Right lobe of liver (tissue), 4 donors: ENCODE results near the gene RPS6KA2.

Source experiments
- POLR2A ChIP-seq: fragments of 450-650 bp; IDR thresholded peaks from one replicate; pipeline ENCODE4 v1.6.1; 2017; ENCODE audit warnings: antibody characterized with exemption, mild to moderate bottlenecking
- TF ChIP-seq, protein P1 (sequence below), 4 donors: fragments of 200-600 bp in 3 of 4; fragments of 450-650 bp in 1 of 4; IDR thresholded peaks; one replicate each; pipeline versions ENCODE4 v1.5.1 to v1.8.0; 2016 to 2022; ENCODE audit warnings: antibody characterized with exemption in 4 of 4, mild to moderate bottlenecking in 2 of 4
- donor health status: DM: no; HTN: no; CAD: no.
- donor health status: DM: no; HTN: no; CAD: no.
- donor health status: DM: no; HTN: yes; CAD: no.

DNA sequence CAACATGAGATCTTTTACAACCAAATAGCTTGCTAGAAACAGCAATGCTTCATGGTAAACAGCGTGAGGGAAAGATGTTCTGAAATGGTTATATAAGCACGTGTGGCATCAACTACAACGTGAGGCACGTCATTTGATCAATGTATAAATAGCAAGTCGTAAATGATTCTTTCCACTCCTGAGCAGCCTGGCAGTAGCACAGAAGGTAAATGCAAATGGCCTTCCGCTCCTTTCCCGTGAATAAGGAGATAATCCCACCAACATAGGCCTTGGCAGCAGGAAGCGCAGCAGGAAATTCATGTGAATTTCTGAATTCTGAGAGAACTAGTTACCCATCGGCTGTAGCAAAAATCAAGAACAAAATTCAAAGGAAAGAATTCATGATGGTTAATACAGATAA is 17.0 kb downstream of the RPS6KA2 start:
- TF ChIP-seq, protein P1, sequence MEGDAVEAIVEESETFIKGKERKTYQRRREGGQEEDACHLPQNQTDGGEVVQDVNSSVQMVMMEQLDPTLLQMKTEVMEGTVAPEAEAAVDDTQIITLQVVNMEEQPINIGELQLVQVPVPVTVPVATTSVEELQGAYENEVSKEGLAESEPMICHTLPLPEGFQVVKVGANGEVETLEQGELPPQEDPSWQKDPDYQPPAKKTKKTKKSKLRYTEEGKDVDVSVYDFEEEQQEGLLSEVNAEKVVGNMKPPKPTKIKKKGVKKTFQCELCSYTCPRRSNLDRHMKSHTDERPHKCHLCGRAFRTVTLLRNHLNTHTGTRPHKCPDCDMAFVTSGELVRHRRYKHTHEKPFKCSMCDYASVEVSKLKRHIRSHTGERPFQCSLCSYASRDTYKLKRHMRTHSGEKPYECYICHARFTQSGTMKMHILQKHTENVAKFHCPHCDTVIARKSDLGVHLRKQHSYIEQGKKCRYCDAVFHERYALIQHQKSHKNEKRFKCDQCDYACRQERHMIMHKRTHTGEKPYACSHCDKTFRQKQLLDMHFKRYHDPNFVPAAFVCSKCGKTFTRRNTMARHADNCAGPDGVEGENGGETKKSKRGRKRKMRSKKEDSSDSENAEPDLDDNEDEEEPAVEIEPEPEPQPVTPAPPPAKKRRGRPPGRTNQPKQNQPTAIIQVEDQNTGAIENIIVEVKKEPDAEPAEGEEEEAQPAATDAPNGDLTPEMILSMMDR (IDR thresholded peaks at IDR 0.05): no peak
- no peak for TF ChIP-seq POLR2A
